GM19043 (cell line): ENCODE measurements around the gene THADA.
A peak's percentile ranks its signal among the peaks of the same experiment; 100 is the strongest.

Experiments used
- ATAC-seq: cut with Tn5 transposase; IDR thresholded peaks from one replicate; pipeline ENCODE4 v1.9.1; 2021; ENCODE audit warnings: low read depth; ENCODE audit not compliant: unreplicated experiment

Gene THADA

GRCh38 chr2:43509886-43510285, 86.0 kb downstream of the THADA start:
- ATAC-seq: no peak

- no peak for ATAC-seq
Measured at GRCh38 chr2:43508209-43508608, 87.6 kb downstream of the THADA start.

GRCh38 chr2:43507137-43507536, 88.7 kb downstream of the THADA start:
- no peak for ATAC-seq

- ATAC-seq: no peak
Measured at GRCh38 chr2:43495727-43496126, 100.1 kb downstream of the THADA start.

- ATAC-seq: no peak
Measured at GRCh38 chr2:43493954-43494353, 101.9 kb downstream of the THADA start.

- ATAC-seq: no peak
Measured at GRCh38 chr2:43491065-43491639, 104.7 kb downstream of the THADA start.

GRCh38 chr2:43490252-43490786, 105.5 kb downstream of the THADA start:
- no peak for ATAC-seq

- ATAC-seq: no peak
Measured at GRCh38 chr2:43488737-43489136, 107.1 kb downstream of the THADA start.

GRCh38 chr2:43486603-43487002, 109.2 kb downstream of the THADA start:
- no peak for ATAC-seq

GRCh38 chr2:43484323-43484930, 111.4 kb downstream of the THADA start:
- ATAC-seq: no peak

- ATAC-seq: peak; percentile 68
Measured at GRCh38 chr2:43482961-43483360, 112.9 kb downstream of the THADA start.

GRCh38 chr2:43481927-43482542, 113.8 kb downstream of the THADA start:
- ATAC-seq: no peak

- no peak for ATAC-seq
Measured at GRCh38 chr2:43480874-43481273, 115.0 kb downstream of the THADA start.

- ATAC-seq: no peak
Measured at GRCh38 chr2:43478412-43479086, 117.3 kb downstream of the THADA start.

- ATAC-seq: no peak
Measured at GRCh38 chr2:43475922-43476321, 119.9 kb downstream of the THADA start.

- no peak for ATAC-seq
Measured at GRCh38 chr2:43475137-43475846, 120.5 kb downstream of the THADA start.

- no peak for ATAC-seq
Measured at GRCh38 chr2:43474273-43474672, 121.6 kb downstream of the THADA start.

GRCh38 chr2:43473767-43474166, 122.1 kb downstream of the THADA start:
- ATAC-seq: no peak

- no peak for ATAC-seq
Measured at GRCh38 chr2:43472527-43473194, 123.2 kb downstream of the THADA start.

GRCh38 chr2:43469713-43470112, 126.1 kb downstream of the THADA start:
- no peak for ATAC-seq
